Thyroid gland (tissue), 4 donors: Measurements from ENCODE around the gene RASSF7.

Experiments
- POLR2A ChIP-seq, 2 donors: fragments of 450-650 bp; IDR thresholded peaks; one replicate each; pipeline ENCODE4 v1.6.1; 2017; ENCODE audit warnings: antibody characterized with exemption in 2 of 2, mild to moderate bottlenecking in 2 of 2, moderate library complexity in 1 of 2
- TF ChIP-seq, protein P1 (sequence below), 6 experiments: fragments of 200-600 bp in 3 of 6; fragments of 450-650 bp in 3 of 6; sonication (generic) in 3 of 6; IDR thresholded peaks; one replicate each; pipeline ENCODE4 v1.5.1; 2016 to 2019; ENCODE audit warnings: antibody characterized with exemption in 6 of 6, mild to moderate bottlenecking in 2 of 6, inconsistent platforms in 1 of 6, moderate library complexity in 1 of 6

DNA sequence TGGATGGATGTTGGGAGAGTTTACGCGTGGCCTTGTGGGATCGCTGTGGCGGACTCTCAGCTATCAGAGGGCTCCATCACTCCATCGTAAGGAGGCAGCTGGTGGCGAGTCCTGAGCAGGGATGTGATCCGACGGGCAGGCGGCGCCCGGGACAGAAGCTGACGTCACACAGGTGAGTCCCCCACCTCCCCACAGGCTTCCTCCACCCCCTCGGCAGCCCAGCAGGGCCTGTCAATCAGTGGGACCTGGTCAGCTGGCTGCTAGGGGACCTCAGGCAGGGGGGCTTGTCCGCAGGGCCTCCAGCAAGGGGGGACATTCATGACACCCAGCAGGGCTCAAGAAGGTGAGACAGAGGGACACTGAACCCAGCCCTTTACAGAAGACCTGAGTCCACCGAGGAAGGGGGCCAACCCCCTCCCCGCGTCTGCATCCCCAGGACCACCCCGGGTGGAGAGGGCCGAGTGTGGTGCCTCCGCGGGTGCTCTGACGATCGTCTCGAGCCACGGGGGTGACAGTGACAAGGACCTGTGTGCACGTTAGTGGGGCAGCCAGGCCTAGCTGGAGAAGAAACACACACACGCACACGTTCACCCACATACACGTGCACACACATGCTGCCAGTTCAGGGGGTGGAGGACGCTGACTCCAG is 32.5 kb upstream of the RASSF7 start:
- TF ChIP-seq, protein P1, sequence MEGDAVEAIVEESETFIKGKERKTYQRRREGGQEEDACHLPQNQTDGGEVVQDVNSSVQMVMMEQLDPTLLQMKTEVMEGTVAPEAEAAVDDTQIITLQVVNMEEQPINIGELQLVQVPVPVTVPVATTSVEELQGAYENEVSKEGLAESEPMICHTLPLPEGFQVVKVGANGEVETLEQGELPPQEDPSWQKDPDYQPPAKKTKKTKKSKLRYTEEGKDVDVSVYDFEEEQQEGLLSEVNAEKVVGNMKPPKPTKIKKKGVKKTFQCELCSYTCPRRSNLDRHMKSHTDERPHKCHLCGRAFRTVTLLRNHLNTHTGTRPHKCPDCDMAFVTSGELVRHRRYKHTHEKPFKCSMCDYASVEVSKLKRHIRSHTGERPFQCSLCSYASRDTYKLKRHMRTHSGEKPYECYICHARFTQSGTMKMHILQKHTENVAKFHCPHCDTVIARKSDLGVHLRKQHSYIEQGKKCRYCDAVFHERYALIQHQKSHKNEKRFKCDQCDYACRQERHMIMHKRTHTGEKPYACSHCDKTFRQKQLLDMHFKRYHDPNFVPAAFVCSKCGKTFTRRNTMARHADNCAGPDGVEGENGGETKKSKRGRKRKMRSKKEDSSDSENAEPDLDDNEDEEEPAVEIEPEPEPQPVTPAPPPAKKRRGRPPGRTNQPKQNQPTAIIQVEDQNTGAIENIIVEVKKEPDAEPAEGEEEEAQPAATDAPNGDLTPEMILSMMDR (IDR thresholded peaks at IDR 0.05) = no peak
- no peak for TF ChIP-seq POLR2A (IDR thresholded peaks at IDR 0.05)
